K562 (cell line): ENCODE measurements around the gene FADS6.

Experiments
- ADNP ChIP-seq: fragments of 200-800 bp; sonication (Bioruptor generic); IDR thresholded peaks from 2 replicates; pipeline ENCODE4 v1.6.1; 2016; ENCODE audit warnings: missing genetic modification characterization, missing compliant biosample characterization
- EWSR1 ChIP-seq: fragments of 450-650 bp; IDR thresholded peaks from 2 replicates; pipeline ENCODE4 v1.6.1; 2018; ENCODE audit warnings: borderline replicate concordance, mild to moderate bottlenecking, low read depth, moderate library complexity; ENCODE audit not compliant: partially characterized antibody
- HCFC1 ChIP-seq: IDR thresholded peaks from 2 replicates; pipeline ENCODE4 v1.6.1; 2012; ENCODE audit warnings: low read depth, low read length, improper control_type of control experiment
- JUND ChIP-seq, 2 experiments: IDR thresholded peaks; 2 replicates in 1 of 2; 3 replicates in 1 of 2; pipeline ENCODE4 v1.6.1; 2011; ENCODE audit warnings: borderline replicate concordance in 2 of 2, low read depth in 2 of 2, low read length in 2 of 2, improper control_type of control experiment in 1 of 2, missing biosample characterization in 1 of 2, missing genetic modification characterization in 1 of 2, missing genetic modification reagents in 1 of 2
- KAT7 ChIP-seq: sonication (generic); formaldehyde crosslinking; IDR thresholded peaks from 2 replicates; pipeline ENCODE4 v1.8.0; 2022; ENCODE audit warnings: missing genetic modification reagents, mild to moderate bottlenecking, borderline replicate concordance
- MAFF ChIP-seq: IDR thresholded peaks from 2 replicates; pipeline ENCODE4 v1.6.1; 2012; ENCODE audit warnings: low read length, improper control_type of control experiment
- MYC ChIP-seq, 2 experiments: fragments of 250-450 bp in 1 of 2; sonication (Bioruptor Pico) in 1 of 2; IDR thresholded peaks; 2 replicates each; pipeline versions ENCODE4 v1.5.1 to v1.6.1; 2012 to 2021; ENCODE audit warnings: low read depth in 2 of 2, borderline replicate concordance in 1 of 2, improper control_type of control experiment in 1 of 2, low read length in 1 of 2, mild to moderate bottlenecking in 1 of 2, moderate library complexity in 1 of 2
- POLR3G ChIP-seq: IDR thresholded peaks from 2 replicates; pipeline ENCODE4 v1.6.1; 2011; ENCODE audit not compliant: insufficient read length, insufficient replicate concordance; ENCODE audit errors: extremely low read depth
- SIRT6 ChIP-seq: IDR thresholded peaks from one replicate; pipeline ENCODE4 v1.6.1; 2012; ENCODE audit warnings: low read depth, mild to moderate bottlenecking, control low read depth, inconsistent platforms, low read length, moderate library complexity
- SMARCC2 ChIP-seq: fragments of 450-650 bp; IDR thresholded peaks from 2 replicates; pipeline ENCODE4 v1.6.1; 2017; ENCODE audit warnings: antibody characterized with exemption, moderate library complexity, mild to moderate bottlenecking, low read depth
- ZNF232 ChIP-seq: sonication (generic); formaldehyde crosslinking; IDR thresholded peaks from 2 replicates; pipeline ENCODE4 v1.8.0; 2022; ENCODE audit warnings: mild to moderate bottlenecking, missing genetic modification reagents
- TF ChIP-seq, protein P1 (sequence below): sonication (generic); formaldehyde crosslinking; IDR thresholded peaks from 2 replicates; pipeline ENCODE4 v1.5.0; 2020; ENCODE audit warnings: missing genetic modification reagents
- TF ChIP-seq, protein P2 (sequence below), 3 experiments: IDR thresholded peaks in 2 of 3; conservative IDR thresholded peaks in 1 of 3; 2 replicates each; pipeline ENCODE4 v1.5.1; 2011 to 2012; ENCODE audit warnings: low read length in 3 of 3, mild to moderate bottlenecking in 3 of 3, control low read depth in 2 of 3, improper control_type of control experiment in 1 of 3, inconsistent platforms in 1 of 3, low read depth in 1 of 3, mixed read lengths in 1 of 3, moderate library complexity in 1 of 3; ENCODE audit not compliant: insufficient read depth in 2 of 3

DNA sequence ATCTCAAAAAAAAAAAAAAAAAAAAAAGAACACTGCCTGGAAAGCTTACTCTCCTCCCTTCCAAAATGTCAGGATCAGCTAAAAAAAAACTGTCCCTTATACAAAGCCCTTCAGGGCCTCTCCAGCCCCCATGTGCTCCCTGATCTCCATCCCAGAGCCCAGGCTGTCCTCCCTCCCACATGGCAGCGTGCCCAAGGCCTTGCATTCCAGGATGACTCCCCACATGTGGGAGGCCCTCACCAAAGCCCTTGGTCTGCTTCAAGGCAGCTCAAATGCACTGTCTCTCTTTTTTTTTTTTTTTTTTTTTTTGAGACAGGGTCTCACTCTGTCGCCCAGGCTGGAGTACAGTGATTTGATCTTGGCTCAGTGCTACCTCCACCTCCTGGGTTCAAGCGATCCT, 22.9 kb downstream of the FADS6 start:
- no peak for TF ChIP-seq ADNP (tag)
- TF ChIP-seq, protein P1, sequence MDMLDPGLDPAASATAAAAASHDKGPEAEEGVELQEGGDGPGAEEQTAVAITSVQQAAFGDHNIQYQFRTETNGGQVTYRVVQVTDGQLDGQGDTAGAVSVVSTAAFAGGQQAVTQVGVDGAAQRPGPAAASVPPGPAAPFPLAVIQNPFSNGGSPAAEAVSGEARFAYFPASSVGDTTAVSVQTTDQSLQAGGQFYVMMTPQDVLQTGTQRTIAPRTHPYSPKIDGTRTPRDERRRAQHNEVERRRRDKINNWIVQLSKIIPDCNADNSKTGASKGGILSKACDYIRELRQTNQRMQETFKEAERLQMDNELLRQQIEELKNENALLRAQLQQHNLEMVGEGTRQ (CRISPR knock-in tag): no peak
- no peak for TF ChIP-seq HCFC1
- TF ChIP-seq POLR3G: no peak
- TF ChIP-seq, protein P2, sequence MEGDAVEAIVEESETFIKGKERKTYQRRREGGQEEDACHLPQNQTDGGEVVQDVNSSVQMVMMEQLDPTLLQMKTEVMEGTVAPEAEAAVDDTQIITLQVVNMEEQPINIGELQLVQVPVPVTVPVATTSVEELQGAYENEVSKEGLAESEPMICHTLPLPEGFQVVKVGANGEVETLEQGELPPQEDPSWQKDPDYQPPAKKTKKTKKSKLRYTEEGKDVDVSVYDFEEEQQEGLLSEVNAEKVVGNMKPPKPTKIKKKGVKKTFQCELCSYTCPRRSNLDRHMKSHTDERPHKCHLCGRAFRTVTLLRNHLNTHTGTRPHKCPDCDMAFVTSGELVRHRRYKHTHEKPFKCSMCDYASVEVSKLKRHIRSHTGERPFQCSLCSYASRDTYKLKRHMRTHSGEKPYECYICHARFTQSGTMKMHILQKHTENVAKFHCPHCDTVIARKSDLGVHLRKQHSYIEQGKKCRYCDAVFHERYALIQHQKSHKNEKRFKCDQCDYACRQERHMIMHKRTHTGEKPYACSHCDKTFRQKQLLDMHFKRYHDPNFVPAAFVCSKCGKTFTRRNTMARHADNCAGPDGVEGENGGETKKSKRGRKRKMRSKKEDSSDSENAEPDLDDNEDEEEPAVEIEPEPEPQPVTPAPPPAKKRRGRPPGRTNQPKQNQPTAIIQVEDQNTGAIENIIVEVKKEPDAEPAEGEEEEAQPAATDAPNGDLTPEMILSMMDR (IDR thresholded peaks at IDR 0.05 in 2 of 3, conservative IDR thresholded peaks at IDR 0.05 in 1 of 3; ENCODE audit: insufficient read depth in 2 of 3, low read depth in 1 of 3, low read length in 3 of 3): no peak
- TF ChIP-seq KAT7: no peak
- TF ChIP-seq EWSR1: no peak
- TF ChIP-seq JUND (IDR thresholded peaks at IDR 0.05; ENCODE audit: borderline replicate concordance, low read depth, low read length): no peak
- TF ChIP-seq JUND (tag; IDR thresholded peaks at IDR 0.05; ENCODE audit: borderline replicate concordance, low read depth, low read length): no peak
- TF ChIP-seq SIRT6: no peak
- TF ChIP-seq SMARCC2: no peak
- TF ChIP-seq MYC (IDR thresholded peaks at IDR 0.05; ENCODE audit: low read depth, low read length): no peak
- TF ChIP-seq MYC (CRISPR knock-in tag; IDR thresholded peaks at IDR 0.05; ENCODE audit: borderline replicate concordance, low read depth): no peak
- TF ChIP-seq ZNF232: no peak
- TF ChIP-seq MAFF: no peak
